CD4-positive, alpha-beta memory T cell (primary cell): ENCODE data around the gene PACSIN2. TPM values are rescaled to one million over a fixed set of nuclear protein-coding genes. Genes with fewer than 3 reads are reported as not detected.

Experiments used
- CTCF ChIA-PET: fragments of 350-600 bp; sonication (Branson Sonifier 250); formaldehyde crosslinking; loops from one replicate; lab custom pipeline; 2021; ENCODE audit warnings: inconsistent platforms; ENCODE audit not compliant: partially characterized antibody; lab: Charles Lee
- POLR2A ChIA-PET: fragments of 350-600 bp; sonication (Branson Sonifier 250); formaldehyde crosslinking; loops from one replicate; lab custom pipeline; 2021; ENCODE audit not compliant: partially characterized antibody; lab: Charles Lee
- DNase-seq, 5 donors: peaks; one replicate each; pipeline versions ENCODE4 v3.0.0 to v3.0.0-alpha.2; 2020 to 2022; ENCODE audit warnings: mixed read lengths in 1 of 5
- H3K27ac ChIP-seq: one replicate; pipeline ENCODE4 v1.7.0; 2013; ENCODE audit warnings: low read depth, low read length
- H3K27me3 ChIP-seq: 2 replicates; pipeline ENCODE4 v1.7.0; 2013; ENCODE audit warnings: mild to moderate bottlenecking, low read length, moderate library complexity; ENCODE audit not compliant: insufficient read depth
- H3K36me3 ChIP-seq: 2 replicates; pipeline ENCODE4 v1.7.0; 2013; ENCODE audit warnings: mild to moderate bottlenecking, low read length, moderate library complexity; ENCODE audit not compliant: insufficient read depth
- H3K4me1 ChIP-seq: 2 replicates; pipeline ENCODE4 v1.7.0; 2013; ENCODE audit warnings: mild to moderate bottlenecking, low read length, moderate library complexity; ENCODE audit not compliant: insufficient read depth
- H3K4me3 ChIP-seq, 2 donors: one replicate each; pipeline ENCODE4 v1.7.0; 2013; ENCODE audit warnings: low read length in 2 of 2, mild to moderate bottlenecking in 1 of 2
- H3K9me3 ChIP-seq, 2 donors: one replicate each; pipeline ENCODE4 v1.7.0; 2013; ENCODE audit warnings: low read length in 2 of 2, control low read depth in 1 of 2; ENCODE audit not compliant: control insufficient read depth in 1 of 2
- H3K27ac Mint-ChIP-seq, 7 donors: one replicate each; pipeline ENCODE4 v1.8.0; 2020 to 2021; ENCODE audit warnings: mixed read lengths in 7 of 7, mild to moderate bottlenecking in 6 of 7, inconsistent platforms in 3 of 7, moderate library complexity in 3 of 7
- H3K27me3 Mint-ChIP-seq, 2 donors: one replicate each; pipeline ENCODE4 v1.8.0; 2020 to 2021; ENCODE audit warnings: mixed read lengths in 2 of 2
- H3K36me3 Mint-ChIP-seq, 2 donors: one replicate each; pipeline ENCODE4 v1.8.0; 2020 to 2021; ENCODE audit warnings: mixed read lengths in 2 of 2, inconsistent platforms in 1 of 2, mild to moderate bottlenecking in 1 of 2
- H3K4me1 Mint-ChIP-seq, 4 donors: one replicate each; pipeline ENCODE4 v1.8.0; 2020 to 2021; ENCODE audit warnings: mixed read lengths in 4 of 4, mild to moderate bottlenecking in 1 of 4
- H3K4me3 Mint-ChIP-seq, 8 donors: one replicate each; pipeline ENCODE4 v1.8.0; 2020 to 2021; ENCODE audit warnings: mixed read lengths in 8 of 8, mild to moderate bottlenecking in 7 of 8, moderate library complexity in 6 of 8, inconsistent platforms in 3 of 8
- H3K9me3 Mint-ChIP-seq, 8 donors: one replicate each; pipeline ENCODE4 v1.8.0; 2020 to 2021; ENCODE audit warnings: mixed read lengths in 8 of 8, mild to moderate bottlenecking in 5 of 8, inconsistent platforms in 3 of 8, moderate library complexity in 1 of 8
- intact Hi-C: fragments of 100-400 bp; cut with micrococcal nuclease; formaldehyde crosslinking; loops from one replicate; pipeline ENCODE4 v1.15.1; 2023
- polyA plus RNA-seq, 2 donors: library from polyadenylated mRNA; unstranded; fragments of 300-500 nt; fragmentation: Illumina TruSeq; gene quantifications; one replicate each; pipeline ENCODE4 v1.2.3, GENCODE V29; 2021
- total RNA-seq, 2 experiments: library from RNA; stranded (reverse); gene quantifications; one replicate each; pipeline ENCODE4 v1.2.3, GENCODE V29; 2021

The PACSIN2 gene
- total and polyA plus RNA-seq, 4 experiments from 2014 or later, result 24.6 to 55.0 (median 45.2) TPM

GRCh38 chr22:42914511-42915076 is 100.4 kb downstream of the PACSIN2 start:
- Histone ChIP-seq H3K27ac (no peak overlapping the region), H3K36me3 (peaks cover 10% of the 10 kb centered on the region), H3K27me3 (no peaks in the 10 kb centered on the region), H3K9me3 (no peaks in the 10 kb centered on the region), H3K4me3 (no peak overlapping the region), H3K4me1 (no peaks in the 10 kb centered on the region)
- CTCF ChIA-PET, result no interaction called here
- no peak for DNase-seq
- POLR2A ChIA-PET, result no interaction called here
- Mint-ChIP-seq H3K27me3 (no peaks in the 10 kb centered on the region), H3K4me3 (no peak overlapping the region), H3K36me3 (peaks cover 8 to 18% of the 10 kb centered on the region in 2 donors), H3K9me3 (no peaks in the 10 kb centered on the region), H3K4me1 (peaks cover 5 to 15% (median 13%) of the 10 kb centered on the region in 4 donors), H3K27ac (no peak overlapping the region)
- intact Hi-C loops, result no loop called here

GRCh38 chr22:42913874-42914510 is 101.0 kb downstream of the PACSIN2 start:
- H3K9me3 Mint-ChIP-seq, result no peaks in the 10 kb centered on the region
- H3K27ac Mint-ChIP-seq, result no peak overlapping the region

GRCh38 chr22:42912059-42912458 is 102.9 kb downstream of the PACSIN2 start:
- Mint-ChIP-seq H3K27ac (peak overlapping the region in 1 of 7 donors; percentile 42), H3K4me3 (no peak overlapping the region), H3K9me3 (no peaks in the 10 kb centered on the region), H3K36me3 (peaks cover 16 to 35% of the 10 kb centered on the region in 2 donors), H3K4me1 (peaks cover 5 to 11% (median 9%) of the 10 kb centered on the region in 4 donors), H3K27me3 (no peaks in the 10 kb centered on the region)
- H3K9me3 ChIP-seq, result no peaks in the 10 kb centered on the region
- intact Hi-C loops, result no loop called here
- POLR2A ChIA-PET, result no interaction called here
- CTCF ChIA-PET, result no interaction called here
- H3K27me3 ChIP-seq, result no peaks in the 10 kb centered on the region
- H3K4me3 ChIP-seq, result no peak overlapping the region
- H3K4me1 ChIP-seq, result no peaks in the 10 kb centered on the region
- no peak for DNase-seq
- H3K27ac ChIP-seq, result no peak overlapping the region
- H3K36me3 ChIP-seq, result peaks cover 10% of the 10 kb centered on the region

More at GRCh38 chr22:42913874-42914510, 101.0 kb downstream of the PACSIN2 start:
- H3K36me3 Mint-ChIP-seq, result peaks cover 8 to 25% of the 10 kb centered on the region in 2 donors
- intact Hi-C loops, result no loop called here
- H3K9me3 ChIP-seq, result no peaks in the 10 kb centered on the region
- peaks cover 10% of the 10 kb centered on the region for H3K36me3 ChIP-seq
- POLR2A ChIA-PET, result no interaction called here
- no peaks in the 10 kb centered on the region for H3K27me3 ChIP-seq
- H3K4me3 Mint-ChIP-seq, result no peak overlapping the region
- no peak overlapping the region for H3K4me3 ChIP-seq
- no peak overlapping the region for H3K27ac ChIP-seq
- no peaks in the 10 kb centered on the region for H3K4me1 ChIP-seq
- CTCF ChIA-PET, result no interaction called here
- H3K4me1 Mint-ChIP-seq, result peaks cover 5 to 15% (median 12%) of the 10 kb centered on the region in 4 donors
- DNase-seq, result no peak
- no peaks in the 10 kb centered on the region for H3K27me3 Mint-ChIP-seq

GRCh38 chr22:42910221-42910942 is 104.6 kb downstream of the PACSIN2 start:
- Histone ChIP-seq H3K4me3 (no peak overlapping the region), H3K27ac (no peak overlapping the region), H3K9me3 (no peaks in the 10 kb centered on the region), H3K4me1 (no peaks in the 10 kb centered on the region), H3K27me3 (no peaks in the 10 kb centered on the region), H3K36me3 (peaks cover 10% of the 10 kb centered on the region)
- ChIA-PET POLR2A (no interaction called here), CTCF (no interaction called here)
- intact Hi-C loops, result no loop called here
- H3K27me3 Mint-ChIP-seq, result no peaks in the 10 kb centered on the region
- no peak for DNase-seq
- peaks cover 20 to 38% of the 10 kb centered on the region in 2 donors for H3K36me3 Mint-ChIP-seq
- H3K27ac Mint-ChIP-seq, result peak overlapping the region in 1 of 7 donors; percentile 25
- peak overlapping the region in 1 of 8 donors; percentile 20 for H3K4me3 Mint-ChIP-seq
- H3K9me3 Mint-ChIP-seq, result no peaks in the 10 kb centered on the region
- H3K4me1 Mint-ChIP-seq, result peaks cover 2 to 7% (median 4%) of the 10 kb centered on the region in 4 donors

- Mint-ChIP-seq H3K9me3 (no peaks in the 10 kb centered on the region), H3K36me3 (peaks cover 23 to 41% of the 10 kb centered on the region in 2 donors), H3K27me3 (no peaks in the 10 kb centered on the region), H3K4me1 (peaks cover 0 to 6% (median 4%) of the 10 kb centered on the region in 4 donors), H3K27ac (no peak overlapping the region), H3K4me3 (no peak overlapping the region)
- no peak for DNase-seq
- Histone ChIP-seq H3K27ac (no peak overlapping the region), H3K9me3 (no peaks in the 10 kb centered on the region), H3K4me3 (no peak overlapping the region), H3K27me3 (no peaks in the 10 kb centered on the region), H3K36me3 (peaks cover 10% of the 10 kb centered on the region), H3K4me1 (no peaks in the 10 kb centered on the region)
- POLR2A ChIA-PET, result no interaction called here
- intact Hi-C loops, result no loop called here
- CTCF ChIA-PET, result interaction anchor here (0.6 kb wide), 1 partner anchor 15 kb away, joined by 3 read pairs; no protein-coding TSS in a partner anchor
These were observed 105.4 kb downstream of the PACSIN2 start for GRCh38 chr22:42909363-42910058.

- H3K36me3 Mint-ChIP-seq, result peaks cover 23 to 47% of the 10 kb centered on the region in 2 donors
- no peaks in the 10 kb centered on the region for H3K27me3 Mint-ChIP-seq
- no peak overlapping the region for H3K4me3 Mint-ChIP-seq
- Histone ChIP-seq H3K27me3 (no peaks in the 10 kb centered on the region), H3K9me3 (no peaks in the 10 kb centered on the region), H3K4me1 (no peaks in the 10 kb centered on the region), H3K36me3 (peaks cover 10% of the 10 kb centered on the region), H3K4me3 (no peak overlapping the region), H3K27ac (no peak overlapping the region)
- CTCF ChIA-PET, result no interaction called here
- POLR2A ChIA-PET, result no interaction called here
- peak overlapping the region in 2 of 7 donors; percentile 25 to 85 for H3K27ac Mint-ChIP-seq
- no peaks in the 10 kb centered on the region for H3K9me3 Mint-ChIP-seq
- intact Hi-C loops, result no loop called here
- H3K4me1 Mint-ChIP-seq, result peaks cover 0 to 6% (median 5%) of the 10 kb centered on the region in 4 donors
- no peak for DNase-seq
These were observed 106.6 kb downstream of the PACSIN2 start for GRCh38 chr22:42908374-42908746.
